Endothelial cell of umbilical vein (primary cell): Measurements from ENCODE around the gene RGS6. TPM values are rescaled to one million over a fixed set of nuclear protein-coding genes. Genes with fewer than 3 reads are reported as not detected.

Source experiments
- BruUV-seq: library from RNA; stranded (reverse); fragments of 400-500 nt; replicated peaks from 2 replicates; lab custom pipeline; 2021; lab: Mats Ljungman, UMichigan
- CTCF ChIA-PET: fragments of 300-600, 350-600 bp; sonication (Branson Sonifier 250); formaldehyde crosslinking; loops from one replicate; lab custom pipeline; 2021; ENCODE audit warnings: antibody characterized with exemption, inconsistent platforms; lab: Charles Lee
- POLR2A ChIA-PET: fragments of 300-600, 350-600 bp; sonication (Branson Sonifier 250); formaldehyde crosslinking; loops from one replicate; lab custom pipeline; 2021; ENCODE audit warnings: antibody characterized with exemption, inconsistent platforms; lab: Charles Lee
- DNase-seq: peaks from one replicate; pipeline ENCODE4 v3.0.0-alpha.2; 2011; ENCODE audit warnings: low read depth, low spot score
- FAIRE-seq: peaks from 2 replicates; lab custom pipeline; 2011; peaks lifted over from hg19 to GRCh38; lab: Jason Lieb, UNC
- H2AFZ ChIP-seq: 2 replicates; pipeline ENCODE4 v1.6.0; 2012; ENCODE audit warnings: low read depth, low read length, control low read depth, inconsistent platforms
- H3K27ac ChIP-seq: 2 replicates; pipeline ENCODE4 v1.5.1; 2011; ENCODE audit warnings: low read depth, mild to moderate bottlenecking, control low read depth, low read length, moderate library complexity; ENCODE audit not compliant: insufficient read depth
- H3K27me3 ChIP-seq, 2 experiments: 2 replicates each; pipeline versions ENCODE4 v1.6.0 to v1.6.1; 2011; ENCODE audit warnings: low read length in 2 of 2, mixed read lengths in 1 of 2; ENCODE audit not compliant: control insufficient read depth in 2 of 2, insufficient read depth in 2 of 2
- H3K36me3 ChIP-seq, 2 experiments: 2 replicates in 1 of 2; 3 replicates in 1 of 2; pipeline ENCODE4 v1.5.1; 2011; ENCODE audit warnings: low read length in 2 of 2, mild to moderate bottlenecking in 1 of 2, moderate library complexity in 1 of 2; ENCODE audit not compliant: control insufficient read depth in 2 of 2, insufficient read depth in 2 of 2; ENCODE audit errors: extremely low read depth in 1 of 2
- H3K4me1 ChIP-seq: 3 replicates; pipeline ENCODE4 v1.5.1; 2011; ENCODE audit warnings: mild to moderate bottlenecking, low read length; ENCODE audit not compliant: control insufficient read depth, insufficient read depth; ENCODE audit errors: extremely low read depth
- H3K4me2 ChIP-seq: 2 replicates; pipeline ENCODE4 v1.6.1; 2011; ENCODE audit warnings: low read length, control low read depth, mixed read lengths; ENCODE audit not compliant: insufficient read depth
- H3K4me3 ChIP-seq, 3 experiments: fragments of 200-600 bp in 1 of 3; sonication (generic), shearing (Covaris generic) in 1 of 3; replicated peaks in 1 of 3; 2 replicates each; pipeline ENCODE4 v1.5.1; 2011 to 2016; ENCODE audit warnings: control low read depth in 3 of 3, low read length in 3 of 3, mild to moderate bottlenecking in 2 of 3, inconsistent platforms in 1 of 3, low read depth in 1 of 3, moderate library complexity in 1 of 3; ENCODE audit not compliant: insufficient read depth in 1 of 3
- H3K79me2 ChIP-seq: 2 replicates; pipeline ENCODE4 v1.6.0; 2012; ENCODE audit warnings: low read length, inconsistent platforms; ENCODE audit not compliant: control insufficient read depth, insufficient read depth
- H3K9ac ChIP-seq: replicated peaks from 2 replicates; pipeline ENCODE3; 2011; ENCODE audit warnings: low read length, control low read depth; ENCODE audit not compliant: insufficient read depth; ENCODE audit errors: extremely low read depth
- H3K9me1 ChIP-seq: replicated peaks from 3 replicates; pipeline ENCODE4 v1.6.0; 2011; ENCODE audit warnings: mild to moderate bottlenecking, low read length; ENCODE audit not compliant: control insufficient read depth, insufficient read depth; ENCODE audit errors: extremely low read depth
- H3K9me3 ChIP-seq: replicated peaks from 2 replicates; pipeline ENCODE4 v1.5.1; 2012; ENCODE audit warnings: low read length, inconsistent platforms; ENCODE audit not compliant: control insufficient read depth, insufficient read depth
- H4K20me1 ChIP-seq: replicated peaks from 2 replicates; pipeline ENCODE3; 2011; ENCODE audit warnings: mild to moderate bottlenecking, low read length; ENCODE audit not compliant: control insufficient read depth, insufficient read depth; ENCODE audit errors: extremely low read depth
- CTCF ChIP-seq, 2 donors: IDR thresholded peaks; 1 replicate in 1 of 2; 2 replicates in 1 of 2; pipeline ENCODE4 v1.5.1; 2011; ENCODE audit warnings: low read length in 2 of 2, mild to moderate bottlenecking in 2 of 2, moderate library complexity in 2 of 2, control low read depth in 1 of 2, inconsistent platforms in 1 of 2, low read depth in 1 of 2; ENCODE audit not compliant: insufficient read depth in 1 of 2; ENCODE audit errors: extremely low read depth in 1 of 2
- EZH2 ChIP-seq: IDR thresholded peaks from 2 replicates; pipeline ENCODE4 v1.6.1; 2012; ENCODE audit warnings: borderline replicate concordance, low read depth, mild to moderate bottlenecking, moderate library complexity, low read length, inconsistent platforms; ENCODE audit not compliant: severe bottlenecking
- FOS ChIP-seq: IDR thresholded peaks from 2 replicates; pipeline ENCODE4 v1.6.1; 2011; ENCODE audit warnings: mild to moderate bottlenecking, low read length, moderate library complexity, borderline replicate concordance; ENCODE audit not compliant: insufficient read depth
- GATA2 ChIP-seq: IDR thresholded peaks from 2 replicates; pipeline ENCODE4 v1.7.0; 2011; ENCODE audit warnings: low read depth, mild to moderate bottlenecking, moderate library complexity, mixed read lengths, low read length; ENCODE audit not compliant: insufficient read length, insufficient read depth
- JUN ChIP-seq: IDR thresholded peaks from 2 replicates; pipeline ENCODE4 v1.6.1; 2011; ENCODE audit warnings: borderline replicate concordance, low read depth; ENCODE audit not compliant: insufficient read length, insufficient read depth
- MAX ChIP-seq: IDR thresholded peaks from 2 replicates; pipeline ENCODE4 v1.6.1; 2011; ENCODE audit not compliant: insufficient read depth, insufficient read length
- MYC ChIP-seq: IDR thresholded peaks from one replicate; pipeline ENCODE4 v1.6.1; 2011; ENCODE audit warnings: mild to moderate bottlenecking, low read depth, low read length
- POLR2A ChIP-seq: IDR thresholded peaks from 2 replicates; pipeline ENCODE4 v1.6.1; 2012; ENCODE audit warnings: low read depth, mild to moderate bottlenecking, control low read depth, low read length
- POLR2AphosphoS5 ChIP-seq: IDR thresholded peaks from 2 replicates; pipeline ENCODE4 v1.6.1; 2012; ENCODE audit warnings: low read depth, mild to moderate bottlenecking, control low read depth, low read length, moderate library complexity; ENCODE audit not compliant: insufficient read depth
- dilution Hi-C: fragments of 300-500 bp; cut with MboI; formaldehyde crosslinking; loops from one replicate; pipeline ENCODE4 v1.15.0; 2019; ENCODE audit warnings: low sequenced_read_pairs; ENCODE audit not compliant: extremely low pct_ligation_motif_present
- intact Hi-C: fragments of 100-400 bp; cut with micrococcal nuclease; formaldehyde crosslinking; loops from one replicate; pipeline ENCODE4 v1.10.0; 2022
- polyA plus RNA-seq, 4 experiments: library from polyadenylated mRNA; depleted of rRNA in 3 of 4; stranded (reverse) in 3 of 4; unstranded in 1 of 4; fragments of >200 nt; gene quantifications; 2 replicates each; pipeline versions ENCODE4 v1.2.1 to v1.2.3, GENCODE V29; 2011 to 2012; ENCODE audit warnings: missing spikeins in 1 of 4
- total RNA-seq: library from RNA; stranded (reverse); gene quantifications from 2 replicates; pipeline ENCODE4 v1.2.3, GENCODE V29; 2021

Gene RGS6
- total and polyA plus RNA-seq, 2 donors (not counting 3 experiments of a cell fraction or from before 2014, with no cell fraction given) = not detected

- H3K79me2 ChIP-seq = no peaks in the 10 kb centered on the region
- no TSS peak for BruUV-seq
- H3K4me2 ChIP-seq = no peak overlapping the region
- intact Hi-C loops = no loop called here
- dilution Hi-C loops = no loop called here
- H3K9ac ChIP-seq = no peak overlapping the region
- H3K4me3 ChIP-seq = no peak overlapping the region
- DNase-seq (no peak), FAIRE-seq (no peak)
- H3K9me3 ChIP-seq = no peaks in the 10 kb centered on the region
- no peak overlapping the region for H2AFZ ChIP-seq
- H3K27me3 ChIP-seq = peaks cover 3% of the 10 kb centered on the region in 2 experiments
- no peaks in the 10 kb centered on the region for H4K20me1 ChIP-seq
- no peaks in the 10 kb centered on the region for H3K9me1 ChIP-seq
- CTCF ChIA-PET = interaction anchor here (1.1 to 2.4 kb wide), 4 partner anchors 32 to 402 kb away, joined by 3 to 13 read pairs (median 7); no protein-coding TSS in a partner anchor
- H3K36me3 ChIP-seq = no peaks in the 10 kb centered on the region
- TF ChIP-seq MAX (no peak), FOS (no peak), GATA2 (no peak), POLR2A (no peak), EZH2 (no peak), CTCF (IDR thresholded peaks at IDR 0.05; ENCODE audit: extremely low read depth in 1 of 2, insufficient read depth in 1 of 2, low read depth in 1 of 2, low read length in 2 of 2) (no peak), MYC (no peak), POLR2AphosphoS5 (no peak), JUN (no peak)
- no peak overlapping the region for H3K27ac ChIP-seq
- no peaks in the 10 kb centered on the region for H3K4me1 ChIP-seq
- POLR2A ChIA-PET = no interaction called here
Observed at GRCh38 chr14:72546344-72547016, 614.3 kb downstream of the RGS6 start.
